Measurements from ENCODE around the gene ONECUT3.

The ONECUT3 gene

GRCh38 chr19:1766800-1767352 is 13.6 kb downstream of the ONECUT3 start:
- H3K27me3 Mint-ChIP-seq = peaks cover 76% of the 10 kb centered on the region

GRCh38 chr19:1767464-1767933 is 14.2 kb downstream of the ONECUT3 start:
- Mint-ChIP-seq H3K36me3 (ENCODE audit: low read depth) (peaks cover 7% of the 10 kb centered on the region), H3K27ac (no peak overlapping the region), H3K4me1 (peaks cover 7% of the 10 kb centered on the region), H3K9me3 (peaks cover 15% of the 10 kb centered on the region), H3K27me3 (peaks cover 79% of the 10 kb centered on the region), H3K4me3 (no peak overlapping the region)
- peak; percentile 76 for DNase-seq
- peak; percentile 47 for ATAC-seq

More at GRCh38 chr19:1766800-1767352, 13.6 kb downstream of the ONECUT3 start:
- H3K4me1 Mint-ChIP-seq = peaks cover 7% of the 10 kb centered on the region
- no peak overlapping the region for H3K27ac Mint-ChIP-seq
- peaks cover 5% of the 10 kb centered on the region for H3K36me3 Mint-ChIP-seq (ENCODE audit: low read depth)
- DNase-seq (no peak), ATAC-seq (peak; percentile 72)
- no peak overlapping the region for H3K4me3 Mint-ChIP-seq
- peaks cover 15% of the 10 kb centered on the region for H3K9me3 Mint-ChIP-seq

- Mint-ChIP-seq H3K36me3 (ENCODE audit: low read depth) (peaks cover 7% of the 10 kb centered on the region), H3K4me3 (no peak overlapping the region), H3K27ac (no peak overlapping the region), H3K4me1 (peaks cover 7% of the 10 kb centered on the region), H3K27me3 (peaks cover 79% of the 10 kb centered on the region), H3K9me3 (peaks cover 15% of the 10 kb centered on the region)
- no peak for DNase-seq
- no peak for ATAC-seq
Observed at GRCh38 chr19:1768248-1768647, 14.9 kb downstream of the ONECUT3 start.

GRCh38 chr19:1768918-1769644 is 15.8 kb downstream of the ONECUT3 start:
- ATAC-seq = no peak
- Mint-ChIP-seq H3K9me3 (peaks cover 15% of the 10 kb centered on the region), H3K4me1 (peaks cover 1% of the 10 kb centered on the region), H3K27me3 (peaks cover 78% of the 10 kb centered on the region), H3K4me3 (no peak overlapping the region), H3K36me3 (ENCODE audit: low read depth) (peaks cover 7% of the 10 kb centered on the region), H3K27ac (no peak overlapping the region)
- DNase-seq = no peak

GRCh38 chr19:1769645-1769985 is 16.3 kb downstream of the ONECUT3 start:
- Mint-ChIP-seq H3K9me3 (peaks cover 15% of the 10 kb centered on the region), H3K36me3 (ENCODE audit: low read depth) (peaks cover 7% of the 10 kb centered on the region), H3K4me1 (no peaks in the 10 kb centered on the region), H3K27me3 (peaks cover 78% of the 10 kb centered on the region), H3K4me3 (no peak overlapping the region), H3K27ac (no peak overlapping the region)
- no peak for DNase-seq
- ATAC-seq = no peak

GRCh38 chr19:1770866-1771576 is 17.7 kb downstream of the ONECUT3 start:
- ATAC-seq = no peak
- Mint-ChIP-seq H3K27ac (no peak overlapping the region), H3K4me1 (no peaks in the 10 kb centered on the region), H3K4me3 (no peak overlapping the region), H3K9me3 (peaks cover 15% of the 10 kb centered on the region), H3K36me3 (ENCODE audit: low read depth) (peaks cover 7% of the 10 kb centered on the region), H3K27me3 (peaks cover 72% of the 10 kb centered on the region)
- no peak for DNase-seq

GRCh38 chr19:1773184-1773583 is 19.9 kb downstream of the ONECUT3 start:
- Mint-ChIP-seq H3K9me3 (peaks cover 15% of the 10 kb centered on the region), H3K27me3 (peaks cover 78% of the 10 kb centered on the region), H3K4me1 (no peaks in the 10 kb centered on the region), H3K36me3 (ENCODE audit: low read depth) (peaks cover 7% of the 10 kb centered on the region), H3K4me3 (no peak overlapping the region), H3K27ac (no peak overlapping the region)
- no peak for DNase-seq
- ATAC-seq = no peak

- no peak overlapping the region for H3K27ac Mint-ChIP-seq
- H3K27me3 Mint-ChIP-seq = peaks cover 75% of the 10 kb centered on the region
- H3K4me3 Mint-ChIP-seq = no peak overlapping the region
- DNase-seq = peak; percentile 41
- H3K36me3 Mint-ChIP-seq (ENCODE audit: low read depth) = peaks cover 7% of the 10 kb centered on the region
- no peak for ATAC-seq
- H3K9me3 Mint-ChIP-seq = peaks cover 15% of the 10 kb centered on the region
- peaks cover 2% of the 10 kb centered on the region for H3K4me1 Mint-ChIP-seq
Observed at GRCh38 chr19:1774989-1775772, 21.9 kb downstream of the ONECUT3 start.

- Mint-ChIP-seq H3K27ac (no peak overlapping the region), H3K36me3 (ENCODE audit: low read depth) (peaks cover 4% of the 10 kb centered on the region), H3K9me3 (peaks cover 6% of the 10 kb centered on the region), H3K4me3 (no peak overlapping the region), H3K4me1 (peaks cover 2% of the 10 kb centered on the region), H3K27me3 (peaks cover 75% of the 10 kb centered on the region)
- no peak for DNase-seq
- ATAC-seq = no peak
Observed at GRCh38 chr19:1775951-1776605, 22.8 kb downstream of the ONECUT3 start.

- ATAC-seq = no peak
- DNase-seq = no peak
- H3K27me3 Mint-ChIP-seq = peaks cover 73% of the 10 kb centered on the region
- H3K4me1 Mint-ChIP-seq = peaks cover 2% of the 10 kb centered on the region
- no peak overlapping the region for H3K27ac Mint-ChIP-seq
- peaks cover 2% of the 10 kb centered on the region for H3K36me3 Mint-ChIP-seq (ENCODE audit: low read depth)
- H3K4me3 Mint-ChIP-seq = no peak overlapping the region
- H3K9me3 Mint-ChIP-seq = no peaks in the 10 kb centered on the region
Observed at GRCh38 chr19:1776606-1777147, 23.4 kb downstream of the ONECUT3 start.

- Mint-ChIP-seq H3K27ac (no peak overlapping the region), H3K27me3 (peaks cover 75% of the 10 kb centered on the region), H3K9me3 (no peaks in the 10 kb centered on the region), H3K4me1 (peaks cover 2% of the 10 kb centered on the region), H3K4me3 (no peak overlapping the region), H3K36me3 (ENCODE audit: low read depth) (peaks cover 2% of the 10 kb centered on the region)
- DNase-seq (no peak), ATAC-seq (no peak)
Observed at GRCh38 chr19:1777149-1777548, 23.8 kb downstream of the ONECUT3 start.

- Mint-ChIP-seq H3K27ac (no peak overlapping the region), H3K27me3 (peaks cover 62% of the 10 kb centered on the region), H3K36me3 (ENCODE audit: low read depth) (no peaks in the 10 kb centered on the region), H3K9me3 (no peaks in the 10 kb centered on the region), H3K4me3 (no peak overlapping the region), H3K4me1 (peaks cover 2% of the 10 kb centered on the region)
- DNase-seq (no peak), ATAC-seq (no peak)
Observed at GRCh38 chr19:1779574-1779973, 26.3 kb downstream of the ONECUT3 start.

- ATAC-seq = no peak
- Mint-ChIP-seq H3K4me3 (no peak overlapping the region), H3K36me3 (ENCODE audit: low read depth) (no peaks in the 10 kb centered on the region), H3K27me3 (peaks cover 61% of the 10 kb centered on the region), H3K27ac (no peak overlapping the region), H3K9me3 (no peaks in the 10 kb centered on the region), H3K4me1 (peaks cover 2% of the 10 kb centered on the region)
- no peak for DNase-seq
Observed at GRCh38 chr19:1780272-1780958, 27.1 kb downstream of the ONECUT3 start.

All from activated naive CD8-positive, alpha-beta T cell treated with anti-CD3 and anti-CD28 coated beads, Interleukin-2, amount 50 U/mL, for 24 hours (primary cell).